GM15510 (cell line): ENCODE data around the gene NCR1.

Experiments
- POLR2A ChIP-seq: IDR thresholded peaks from 3 replicates; pipeline ENCODE4 v1.6.1; 2011; ENCODE audit warnings: borderline replicate concordance; ENCODE audit not compliant: insufficient read length; ENCODE audit errors: extremely low read depth

Gene NCR1, protein sequence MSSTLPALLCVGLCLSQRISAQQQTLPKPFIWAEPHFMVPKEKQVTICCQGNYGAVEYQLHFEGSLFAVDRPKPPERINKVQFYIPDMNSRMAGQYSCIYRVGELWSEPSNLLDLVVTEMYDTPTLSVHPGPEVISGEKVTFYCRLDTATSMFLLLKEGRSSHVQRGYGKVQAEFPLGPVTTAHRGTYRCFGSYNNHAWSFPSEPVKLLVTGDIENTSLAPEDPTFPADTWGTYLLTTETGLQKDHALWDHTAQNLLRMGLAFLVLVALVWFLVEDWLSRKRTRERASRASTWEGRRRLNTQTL

DNA sequence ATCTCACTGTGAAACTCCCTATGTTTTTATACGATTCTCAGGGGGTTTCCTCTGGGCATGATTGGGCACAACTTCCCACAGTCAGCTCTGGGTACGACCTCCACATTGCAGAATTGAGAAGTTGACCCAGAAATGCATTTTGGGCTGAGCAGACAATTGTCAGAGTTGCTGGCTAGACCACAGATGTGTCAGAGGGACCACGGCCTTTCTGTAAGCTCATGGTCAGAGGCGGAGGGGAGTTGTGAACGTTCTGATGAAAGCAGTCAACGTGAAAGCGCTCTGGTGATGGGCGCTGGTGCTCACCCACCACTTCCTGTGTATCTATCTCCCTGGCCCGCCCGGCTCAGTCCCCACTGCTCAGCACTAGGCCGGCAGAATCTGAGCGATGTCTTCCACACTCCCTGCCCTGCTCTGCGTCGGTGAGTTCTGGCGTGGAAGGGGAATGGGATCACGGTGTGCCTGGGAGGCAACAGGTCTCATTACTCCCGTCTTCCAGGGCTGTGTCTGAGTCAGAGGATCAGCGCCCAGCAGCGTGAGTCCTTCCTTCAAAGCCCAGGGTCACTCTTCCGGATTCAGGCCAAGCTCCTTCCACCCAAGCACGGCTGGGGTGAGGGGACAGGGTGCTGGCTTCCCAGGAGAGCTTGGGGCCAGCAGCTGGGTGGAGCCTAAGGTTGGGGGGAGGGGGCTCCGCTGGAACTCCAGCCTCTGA, at the start of gene NCR1:
Gene NCR1, plus strand, starts transcription at position 346 of the 709 bp plus-strand sequence. Its CDS starts 40 bp downstream, at position 386.
- TF ChIP-seq POLR2A, result no peak

DNA sequence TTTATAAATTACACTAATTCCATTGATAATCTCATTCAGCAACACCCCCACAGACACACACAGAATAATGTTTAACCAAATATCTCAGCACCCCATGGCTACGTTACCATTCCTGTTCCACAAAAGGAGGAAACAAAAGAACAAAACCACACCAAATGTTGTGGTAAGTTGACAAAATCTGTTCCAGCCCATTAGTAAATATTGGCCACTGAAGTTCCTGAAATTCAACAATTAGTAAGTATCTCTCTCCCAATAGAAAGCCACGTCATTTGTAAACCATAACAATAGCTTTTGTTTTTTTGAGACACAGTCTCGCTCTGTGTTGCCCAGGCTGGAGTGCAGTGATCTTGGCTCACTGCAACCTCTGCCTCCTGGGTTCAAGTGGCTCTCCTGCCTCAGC, 34.3 kb upstream of the NCR1 start:
- TF ChIP-seq POLR2A, result no peak

DNA sequence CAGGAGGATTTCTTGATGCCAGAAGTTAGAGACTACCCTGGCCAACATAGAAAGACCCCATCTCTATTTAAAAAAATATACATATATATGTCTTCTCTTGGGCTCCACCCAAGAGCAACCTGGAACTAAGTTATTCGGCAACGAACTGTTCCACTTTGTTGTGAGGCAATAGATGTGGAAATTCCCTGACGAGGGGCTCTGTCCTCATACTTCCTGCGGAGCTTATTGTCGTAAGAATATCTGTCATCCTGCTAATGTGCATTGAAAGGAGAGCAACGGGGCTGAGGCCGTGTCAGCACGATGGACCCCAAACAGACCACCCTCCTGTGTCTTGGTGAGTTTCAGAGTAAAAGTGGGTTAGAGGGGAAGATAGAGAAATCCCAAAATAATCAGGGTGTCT, 32.0 kb upstream of the NCR1 start, which contains the start of gene FCAR:
Gene FCAR, plus strand, starts transcription at position 246 of the 400 bp plus-strand sequence. Its CDS starts 55 bp downstream, at position 301.
- TF ChIP-seq POLR2A, result no peak

DNA sequence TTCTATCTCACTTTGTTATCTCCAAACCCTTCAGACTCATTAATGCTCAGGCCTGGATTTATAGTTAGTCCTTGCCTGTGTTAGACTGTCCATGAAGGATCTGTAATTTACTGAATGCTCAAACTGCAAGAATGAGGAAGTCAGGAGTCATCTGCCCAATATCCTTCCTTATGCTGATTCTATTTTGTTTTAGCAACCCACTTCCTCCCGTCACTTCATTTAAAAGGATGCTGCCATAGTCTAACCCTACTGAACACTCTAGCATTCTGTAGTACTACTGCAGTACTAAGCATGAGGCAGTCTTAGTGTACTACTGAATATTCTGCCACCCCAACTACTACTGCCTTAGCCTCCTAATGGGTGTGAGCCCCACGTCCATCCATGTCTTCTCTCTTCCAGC, 30.4 kb upstream of the NCR1 start:
- no peak for TF ChIP-seq POLR2A

DNA sequence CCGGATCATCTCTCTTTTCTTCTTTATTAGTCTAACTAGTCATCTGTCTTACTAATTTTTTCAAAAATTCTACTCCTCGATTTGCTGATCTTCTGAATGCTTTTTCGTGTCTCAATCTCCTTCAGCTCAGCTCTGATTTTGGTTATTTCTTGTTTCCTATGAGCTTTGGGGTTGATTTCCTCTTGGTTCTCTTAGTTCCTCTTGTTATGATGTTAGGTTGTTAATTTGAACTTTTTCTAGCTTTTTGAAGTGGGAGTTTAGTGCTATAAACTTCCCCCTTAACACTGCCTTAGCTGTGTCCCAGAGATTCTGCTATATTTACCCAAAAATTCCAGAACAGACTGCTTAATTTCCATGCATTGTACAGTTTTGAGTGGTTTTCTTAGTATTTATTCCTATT, 28.5 kb upstream of the NCR1 start:
- no peak for TF ChIP-seq POLR2A

DNA sequence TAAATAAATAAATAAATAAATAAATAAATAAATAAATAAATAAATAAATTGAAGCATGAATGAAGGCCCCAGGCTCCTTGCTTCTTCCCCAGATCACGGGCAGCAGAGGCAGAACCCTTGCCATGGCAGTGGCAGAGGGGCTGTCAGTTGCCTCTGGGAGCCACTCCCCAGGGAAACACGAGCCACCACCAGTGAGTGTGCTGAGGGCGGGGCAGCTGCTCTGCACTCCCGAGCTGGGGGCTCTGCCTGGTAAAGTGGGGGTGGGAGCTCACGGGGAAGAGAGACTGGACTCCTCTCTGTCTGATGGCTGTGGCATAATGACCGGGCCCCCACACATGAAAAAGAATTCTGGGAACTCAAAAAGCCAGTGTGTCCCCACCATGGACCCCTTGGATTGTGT, 24.1 kb upstream of the NCR1 start:
- TF ChIP-seq POLR2A, result no peak

DNA sequence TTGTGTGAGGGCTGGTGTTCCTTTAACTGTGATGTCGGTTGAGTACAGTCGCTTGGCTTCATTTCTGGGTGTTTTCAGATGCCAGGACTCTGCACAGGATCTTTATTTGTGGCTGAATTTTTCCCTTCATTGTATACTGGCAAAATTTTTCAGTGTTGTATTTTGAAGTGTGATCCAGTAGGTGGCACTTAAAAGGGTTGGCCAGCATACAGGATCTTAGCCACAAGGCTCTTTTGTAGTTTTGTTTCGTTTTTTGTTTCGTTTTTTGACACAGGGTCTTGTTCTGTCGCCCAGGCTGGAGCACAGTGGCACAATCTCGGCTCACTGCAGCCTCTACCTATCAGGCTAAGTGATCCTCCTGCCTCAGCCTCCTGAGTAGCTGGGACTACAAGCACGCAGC, 23.2 kb upstream of the NCR1 start:
- TF ChIP-seq POLR2A, result no peak

DNA sequence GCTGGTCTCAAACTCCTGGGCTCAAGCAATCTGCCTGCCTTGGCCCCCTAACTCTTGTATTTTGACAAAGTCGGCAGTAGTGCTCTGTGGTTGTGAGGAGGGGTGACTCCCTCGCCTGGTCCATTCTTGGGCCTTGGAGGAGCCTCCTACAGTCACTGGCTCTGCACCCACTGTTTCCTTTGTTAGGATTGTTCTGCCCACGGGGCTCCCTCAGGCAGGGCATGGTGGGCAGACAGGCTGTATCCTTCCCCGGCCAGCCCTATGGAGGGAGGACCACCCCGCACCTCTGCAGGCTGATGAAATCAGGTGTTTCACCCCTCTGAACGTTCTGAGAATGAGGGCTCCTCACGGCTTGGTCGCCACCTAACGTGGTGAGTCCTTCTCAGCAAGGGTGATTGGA, 22.7 kb upstream of the NCR1 start:
- no peak for TF ChIP-seq POLR2A

DNA sequence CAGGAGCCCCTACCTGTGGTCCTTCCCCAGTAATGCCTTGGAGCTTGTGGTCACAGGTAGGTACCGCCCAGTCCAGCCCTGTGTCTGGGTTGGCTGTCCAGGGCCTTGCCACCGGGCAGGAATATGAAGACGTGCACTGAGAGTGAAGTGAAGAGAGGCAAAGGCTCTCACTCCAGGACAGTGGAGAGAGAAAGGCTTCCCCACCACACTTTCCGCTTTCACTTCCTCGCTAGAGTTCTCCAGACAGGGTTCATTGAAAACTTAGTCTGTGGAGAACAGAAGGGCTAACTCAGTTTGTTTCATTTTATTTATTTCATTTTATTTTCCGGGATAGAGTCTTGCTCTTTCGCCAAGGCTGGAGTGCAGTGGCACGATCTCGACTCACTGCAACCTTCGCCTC, 17.7 kb upstream of the NCR1 start:
- no peak for TF ChIP-seq POLR2A

DNA sequence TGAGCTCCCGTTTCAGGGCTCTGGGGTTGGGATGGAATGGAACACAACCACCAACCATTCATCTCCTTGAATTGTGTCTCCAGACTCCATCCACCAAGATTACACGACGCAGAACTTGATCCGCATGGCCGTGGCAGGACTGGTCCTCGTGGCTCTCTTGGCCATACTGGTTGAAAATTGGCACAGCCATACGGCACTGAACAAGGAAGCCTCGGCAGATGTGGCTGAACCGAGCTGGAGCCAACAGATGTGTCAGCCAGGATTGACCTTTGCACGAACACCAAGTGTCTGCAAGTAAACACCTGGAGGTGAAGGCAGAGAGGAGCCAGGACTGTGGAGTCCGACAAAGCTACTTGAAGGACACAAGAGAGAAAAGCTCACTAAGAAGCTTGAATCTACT, 16.4 kb upstream of the NCR1 start:
- TF ChIP-seq POLR2A, result no peak

DNA sequence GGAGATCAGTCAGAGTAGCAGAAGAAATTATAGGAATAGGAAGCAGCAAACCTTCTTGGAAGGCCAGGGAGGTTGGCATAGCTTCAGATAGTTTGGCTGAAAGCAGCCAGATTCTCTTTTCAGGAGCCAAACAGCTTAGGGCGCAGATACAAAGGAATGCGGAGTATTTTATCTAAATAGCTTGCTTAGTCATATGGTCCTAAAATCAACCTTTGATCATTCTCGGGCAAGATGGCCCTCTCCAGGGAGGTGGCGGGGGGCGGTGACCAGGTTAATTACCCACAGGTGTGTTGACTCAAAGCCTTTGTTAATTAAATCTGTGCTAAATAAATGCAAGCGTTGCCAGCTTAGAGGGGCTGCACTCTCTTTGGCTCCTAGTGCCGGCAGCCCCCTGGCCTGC, 12.5 kb upstream of the NCR1 start:
- TF ChIP-seq POLR2A, result no peak

DNA sequence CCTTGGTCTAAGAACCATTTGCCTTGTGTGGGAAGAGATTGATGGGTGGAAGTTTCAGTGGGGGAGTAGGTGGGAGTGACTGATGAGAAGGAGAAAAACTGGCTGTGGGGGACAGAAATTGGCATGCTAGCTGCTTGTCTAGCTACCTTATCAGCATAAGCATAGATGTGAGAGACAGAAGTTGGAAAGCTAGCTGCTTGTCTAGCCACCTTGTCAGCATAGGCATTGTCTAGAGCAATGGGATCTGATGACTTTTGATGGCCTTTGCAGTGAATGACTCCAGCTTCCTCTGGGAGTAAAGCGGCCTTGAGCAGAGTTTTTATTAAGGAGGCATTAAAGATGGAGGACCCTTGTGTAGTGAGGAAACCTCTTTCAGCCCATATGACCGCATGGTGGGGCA, 9.9 kb upstream of the NCR1 start:
- TF ChIP-seq POLR2A, result no peak

DNA sequence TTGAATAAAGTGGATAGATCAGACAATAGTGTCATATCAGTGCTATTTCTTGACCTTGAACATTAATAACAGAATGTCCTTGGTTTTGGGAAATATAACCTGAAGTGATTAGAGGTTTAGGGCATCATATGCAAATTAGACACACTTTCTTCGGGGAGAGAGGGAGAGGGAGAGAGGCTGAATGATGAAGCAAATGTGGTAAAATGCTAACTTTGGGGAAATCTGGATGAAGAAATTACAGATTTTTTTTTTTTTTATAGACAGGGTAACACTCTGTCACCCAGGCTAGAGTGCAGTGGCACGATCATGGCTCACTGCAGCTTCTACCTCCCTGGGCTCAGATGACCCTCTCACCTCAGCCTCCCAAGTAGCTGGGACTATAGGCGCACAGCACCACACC, 3.9 kb upstream of the NCR1 start:
- no peak for TF ChIP-seq POLR2A

DNA sequence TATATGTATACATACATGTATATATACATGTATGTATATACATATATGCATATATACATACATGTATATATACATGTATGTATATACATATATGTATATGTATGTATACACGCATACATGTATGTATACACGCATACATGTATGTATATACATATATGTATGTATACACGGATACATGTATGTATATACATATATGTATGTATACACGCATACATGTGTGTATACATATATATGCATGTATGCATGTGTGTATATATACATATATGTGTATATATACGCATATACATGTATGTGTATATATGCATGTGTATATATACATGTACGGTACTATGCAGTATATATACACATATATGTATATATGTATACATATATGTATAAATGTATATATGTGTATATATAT, 2.6 kb upstream of the NCR1 start:
- TF ChIP-seq POLR2A, result no peak

DNA sequence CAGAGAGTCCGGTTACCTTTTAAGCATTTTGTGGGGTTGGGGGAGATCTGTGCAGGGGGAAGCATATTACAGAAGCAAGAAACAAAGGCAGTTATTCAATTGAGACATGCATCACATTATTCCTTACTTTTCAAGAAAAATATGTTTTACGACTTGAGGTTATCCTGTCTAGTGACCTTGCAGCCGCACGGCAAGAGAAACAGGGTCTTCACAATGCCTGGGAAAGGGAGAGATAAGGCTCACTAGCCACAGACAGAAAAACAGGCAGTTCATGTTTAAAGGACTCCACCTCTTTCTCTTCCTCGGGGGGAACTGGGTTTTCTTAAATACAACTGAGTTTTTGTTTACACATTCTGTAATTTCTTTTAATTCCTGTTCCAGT, 536 bp upstream of the NCR1 start:
- no peak for TF ChIP-seq POLR2A

DNA sequence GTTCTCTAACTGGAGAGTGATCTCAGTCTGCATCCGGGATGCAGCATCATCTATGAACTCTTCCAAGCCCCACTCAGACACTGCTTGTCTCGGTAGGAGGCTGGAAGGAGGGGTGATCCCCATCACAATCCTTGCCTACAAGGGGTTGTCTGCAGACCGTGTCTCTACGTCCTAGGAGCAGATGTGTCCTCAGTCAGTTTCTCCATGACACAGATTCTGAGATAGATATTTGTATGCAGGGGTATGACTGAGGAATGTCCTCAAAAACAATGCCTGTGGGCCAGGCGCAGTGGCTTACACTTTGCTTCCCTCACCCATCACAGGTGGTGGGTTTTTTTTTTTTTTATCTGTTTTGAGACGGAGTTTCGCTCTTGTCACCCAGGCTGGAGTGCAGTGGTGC, 871 bp downstream of the NCR1 start:
- TF ChIP-seq POLR2A, result no peak
